Activated B cell treated with CpG ODN at 0.5 μM for 24 hours (primary cell): ENCODE results near the gene DNAAF8. TPM values are rescaled to one million over a fixed set of nuclear protein-coding genes. Genes with fewer than 3 reads are reported as not detected.
A peak's percentile ranks its signal among the peaks of the same experiment; 100 is the strongest.

ENCODE experiments used
- ATAC-seq: fragments of 200-7000 bp; cut with Tn5 transposase; one replicate; pipeline ENCODE4 v1.10.0; 2021; ENCODE audit warnings: low read depth, mild to moderate bottlenecking, moderate library complexity
- CTCF ChIA-PET: fragments of 350-600 bp; sonication (Branson Sonifier 250); formaldehyde crosslinking; loops from one replicate; lab custom pipeline; 2021; ENCODE audit warnings: antibody characterized with exemption; lab: Charles Lee
- POLR2A ChIA-PET: fragments of 350-600 bp; sonication (Branson Sonifier 250); formaldehyde crosslinking; loops from one replicate; lab custom pipeline; 2021; ENCODE audit warnings: antibody characterized with exemption; lab: Charles Lee
- DNase-seq: peaks from one replicate; pipeline ENCODE4 v3.0.0; 2022
- H3K27ac Mint-ChIP-seq: one replicate; pipeline ENCODE4 v1.8.0; 2020; ENCODE audit warnings: mixed read lengths
- H3K27me3 Mint-ChIP-seq: one replicate; pipeline ENCODE4 v1.8.0; 2021; ENCODE audit warnings: mixed read lengths
- H3K36me3 Mint-ChIP-seq: one replicate; pipeline ENCODE4 v1.8.0; 2021; ENCODE audit warnings: low read depth, mixed read lengths
- H3K4me1 Mint-ChIP-seq: one replicate; pipeline ENCODE4 v1.8.0; 2021; ENCODE audit warnings: mixed read lengths
- H3K4me3 Mint-ChIP-seq: one replicate; pipeline ENCODE4 v1.8.0; 2020; ENCODE audit warnings: mild to moderate bottlenecking, mixed read lengths
- H3K9me3 Mint-ChIP-seq: one replicate; pipeline ENCODE4 v1.8.0; 2020; ENCODE audit warnings: mixed read lengths
- intact Hi-C: fragments of 100-400 bp; cut with micrococcal nuclease; formaldehyde crosslinking; loops from one replicate; pipeline ENCODE4 v1.15.1; 2024
- total RNA-seq: library from RNA; stranded (reverse); gene quantifications from 2 replicates; pipeline ENCODE4 v1.2.3, GENCODE V29; 2022
- TF ChIP-seq, protein P1 (sequence below): fragments of 200-600 bp; IDR thresholded peaks from one replicate; pipeline ENCODE4 v1.8.0; 2022; ENCODE audit warnings: antibody characterized with exemption, mild to moderate bottlenecking

DNAAF8 gene
- total RNA-seq, 1 donor from 2014 or later, result 0.31 TPM

DNA sequence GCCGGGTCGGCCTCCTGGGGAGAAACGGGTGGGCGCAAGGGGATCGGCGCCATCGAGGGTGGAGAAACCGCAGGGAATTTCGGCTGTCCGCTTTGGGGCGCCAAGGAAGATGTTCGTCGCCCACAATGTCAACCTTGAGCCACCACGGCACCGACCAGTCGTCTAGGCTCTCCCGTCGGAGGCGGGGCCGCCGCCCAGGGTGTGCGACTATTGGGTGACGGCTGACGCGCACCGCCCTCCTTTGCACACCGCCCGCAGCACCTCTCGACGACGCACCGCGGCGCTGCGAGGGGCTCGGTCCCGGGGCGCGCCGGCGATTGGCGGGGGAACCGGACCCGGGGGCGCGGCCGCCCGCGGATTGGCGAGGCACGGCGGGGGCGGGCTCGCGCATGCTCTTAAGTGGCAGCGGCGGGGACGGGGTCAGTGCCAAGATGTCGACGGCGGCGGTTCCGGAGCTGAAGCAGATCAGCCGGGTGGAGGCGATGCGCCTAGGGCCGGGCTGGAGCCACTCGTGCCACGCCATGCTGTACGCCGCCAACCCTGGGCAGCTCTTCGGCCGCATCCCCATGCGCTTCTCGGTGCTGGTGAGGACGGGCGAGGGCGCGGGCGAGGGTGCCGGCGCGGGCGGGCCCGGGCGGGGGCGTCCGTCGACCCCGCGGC, 40.9 kb upstream of the DNAAF8 start, which contains the start of gene NUDT16L1:
Gene NUDT16L1, plus strand, starts transcription at position 267 of the 660 bp plus-strand sequence. Its CDS starts 165 bp downstream, at position 432.
- no peaks in the 10 kb centered on the region for H3K9me3 Mint-ChIP-seq
- ChIA-PET CTCF (interaction anchor here (1.0 kb wide), 2 partner anchors 77 to 108 kb away, joined by 3 read pairs; no protein-coding TSS in a partner anchor), POLR2A (interaction anchor here (0.6 to 2.2 kb wide), 7 partner anchors 41 to 189 kb away, joined by 3 to 27 read pairs (median 5); partner anchors contain the start of genes ANKS3, DNAAF8 and ROGDI)
- no peaks in the 10 kb centered on the region for H3K27me3 Mint-ChIP-seq
- H3K27ac Mint-ChIP-seq, result peak within 1 kb of the TSS; percentile 69
- H3K4me3 Mint-ChIP-seq, result peak within 1 kb of the TSS; percentile 85
- peak; percentile 96 for ATAC-seq
- DNase-seq, result peak; percentile 98
- H3K36me3 Mint-ChIP-seq, result peaks cover 22% of the 10 kb centered on the region
- TF ChIP-seq, protein P1, sequence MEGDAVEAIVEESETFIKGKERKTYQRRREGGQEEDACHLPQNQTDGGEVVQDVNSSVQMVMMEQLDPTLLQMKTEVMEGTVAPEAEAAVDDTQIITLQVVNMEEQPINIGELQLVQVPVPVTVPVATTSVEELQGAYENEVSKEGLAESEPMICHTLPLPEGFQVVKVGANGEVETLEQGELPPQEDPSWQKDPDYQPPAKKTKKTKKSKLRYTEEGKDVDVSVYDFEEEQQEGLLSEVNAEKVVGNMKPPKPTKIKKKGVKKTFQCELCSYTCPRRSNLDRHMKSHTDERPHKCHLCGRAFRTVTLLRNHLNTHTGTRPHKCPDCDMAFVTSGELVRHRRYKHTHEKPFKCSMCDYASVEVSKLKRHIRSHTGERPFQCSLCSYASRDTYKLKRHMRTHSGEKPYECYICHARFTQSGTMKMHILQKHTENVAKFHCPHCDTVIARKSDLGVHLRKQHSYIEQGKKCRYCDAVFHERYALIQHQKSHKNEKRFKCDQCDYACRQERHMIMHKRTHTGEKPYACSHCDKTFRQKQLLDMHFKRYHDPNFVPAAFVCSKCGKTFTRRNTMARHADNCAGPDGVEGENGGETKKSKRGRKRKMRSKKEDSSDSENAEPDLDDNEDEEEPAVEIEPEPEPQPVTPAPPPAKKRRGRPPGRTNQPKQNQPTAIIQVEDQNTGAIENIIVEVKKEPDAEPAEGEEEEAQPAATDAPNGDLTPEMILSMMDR, result no peak
- intact Hi-C loops, result loop anchor here (1.0 to 5.0 kb wide), 9 partner anchors 41 to 422 kb away; partner anchors contain the start of genes ANKS3, CORO7, DNAAF8 and EEF2KMT
- H3K4me1 Mint-ChIP-seq, result peaks cover 9% of the 10 kb centered on the region

DNA sequence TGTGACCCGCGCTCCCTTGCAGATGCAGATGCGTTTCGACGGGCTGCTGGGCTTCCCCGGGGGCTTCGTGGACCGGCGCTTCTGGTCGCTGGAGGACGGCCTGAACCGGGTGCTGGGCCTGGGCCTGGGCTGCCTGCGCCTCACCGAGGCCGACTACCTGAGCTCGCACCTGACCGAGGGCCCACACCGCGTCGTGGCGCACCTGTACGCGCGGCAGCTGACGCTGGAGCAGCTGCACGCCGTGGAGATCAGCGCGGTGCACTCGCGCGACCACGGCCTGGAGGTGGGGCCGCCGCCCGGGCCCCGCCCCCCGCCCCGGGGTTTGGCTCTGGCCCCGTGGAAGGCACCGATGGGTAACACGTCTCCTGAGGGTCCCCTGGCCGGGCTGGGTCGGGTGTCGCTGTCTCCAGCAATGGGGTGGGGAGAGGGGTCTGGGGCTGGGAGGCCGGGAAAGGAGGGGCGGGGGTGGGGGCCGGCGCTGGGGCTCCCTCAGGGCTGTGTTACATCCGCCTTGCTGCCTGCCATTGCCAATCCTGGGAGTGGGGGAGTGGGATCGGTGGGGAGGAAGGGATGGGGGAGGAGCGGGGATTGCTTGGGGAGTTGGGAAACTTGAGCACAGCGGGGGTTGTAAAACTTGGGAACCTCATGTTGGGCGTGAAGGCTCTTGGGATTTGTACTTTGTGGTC, 40.2 kb upstream of the DNAAF8 start:
- no peaks in the 10 kb centered on the region for H3K27me3 Mint-ChIP-seq
- H3K36me3 Mint-ChIP-seq, result peaks cover 24% of the 10 kb centered on the region
- no peaks in the 10 kb centered on the region for H3K9me3 Mint-ChIP-seq
- peak overlapping the region; percentile 76 for H3K4me3 Mint-ChIP-seq
- intact Hi-C loops, result loop anchor here (1.0 to 5.0 kb wide), 9 partner anchors 40 to 423 kb away; partner anchors contain the start of genes ANKS3, CORO7, DNAAF8 and EEF2KMT
- TF ChIP-seq, protein P1, result no peak
- POLR2A ChIA-PET, result interaction anchor here (0.6 to 2.2 kb wide), 6 partner anchors 40 to 190 kb away, joined by 3 to 27 read pairs (median 6); partner anchors contain the start of genes ANKS3, DNAAF8 and ROGDI
- DNase-seq (peak; percentile 38), ATAC-seq (peak; percentile 14)
- peaks cover 9% of the 10 kb centered on the region for H3K4me1 Mint-ChIP-seq
- CTCF ChIA-PET, result interaction anchor here (1.0 kb wide), 2 partner anchors 78 to 108 kb away, joined by 3 read pairs; no protein-coding TSS in a partner anchor
- H3K27ac Mint-ChIP-seq, result peak overlapping the region; percentile 46

DNA sequence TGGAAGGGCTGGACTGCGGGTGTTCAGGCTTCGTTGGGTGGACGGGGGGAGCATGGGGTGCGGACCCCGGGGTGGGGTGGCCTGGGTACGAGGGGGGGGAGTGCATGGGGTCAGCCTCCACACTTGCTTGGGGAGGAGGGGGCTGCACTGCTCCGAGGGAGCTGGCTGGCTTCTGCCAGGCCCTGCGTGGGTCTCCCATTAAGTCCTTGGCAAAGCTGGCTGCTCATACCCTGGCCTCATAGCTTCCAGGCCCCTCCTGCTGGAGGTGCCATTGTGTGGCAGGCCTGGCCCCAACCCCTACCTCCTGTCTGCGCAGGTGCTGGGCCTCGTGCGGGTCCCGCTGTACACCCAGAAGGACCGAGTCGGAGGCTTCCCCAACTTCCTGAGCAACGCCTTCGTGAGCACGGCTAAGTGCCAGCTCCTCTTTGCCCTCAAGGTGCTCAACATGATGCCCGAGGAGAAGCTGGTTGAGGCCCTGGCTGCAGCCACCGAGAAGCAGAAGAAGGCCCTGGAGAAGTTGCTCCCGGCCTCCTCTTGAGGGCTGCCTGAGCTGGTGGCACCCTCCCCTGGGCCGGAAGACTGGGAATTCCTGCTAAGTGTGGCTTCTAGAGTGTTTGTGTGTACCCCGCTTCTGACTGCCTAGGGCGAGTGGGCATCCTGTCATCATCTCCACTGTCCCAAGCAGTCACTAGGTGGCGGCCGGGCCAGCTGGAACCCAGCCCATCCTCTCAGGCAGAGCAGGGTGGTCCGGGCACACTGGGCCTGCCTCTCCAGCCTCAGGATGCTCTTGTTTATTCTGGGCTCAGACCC, 39.5 kb upstream of the DNAAF8 start:
- ChIA-PET CTCF (interaction anchor here (1.9 kb wide), 1 partner anchor 39 kb away, joined by 5 read pairs; the partner anchor contains the start of genes ANKS3 and DNAAF8), POLR2A (interaction anchor here (0.5 to 1.5 kb wide), 6 partner anchors 40 to 1116 kb away, joined by 3 to 9 read pairs (median 4); partner anchors contain the start of genes ANKS3, DNAAF8, MGRN1 and ROGDI)
- DNase-seq, result no peak
- Mint-ChIP-seq H3K27me3 (no peaks in the 10 kb centered on the region), H3K27ac (peak overlapping the region; percentile 46), H3K9me3 (no peaks in the 10 kb centered on the region), H3K36me3 (peaks cover 31% of the 10 kb centered on the region), H3K4me3 (peak overlapping the region; percentile 76), H3K4me1 (peaks cover 9% of the 10 kb centered on the region)
- TF ChIP-seq, protein P1, result no peak
- no peak for ATAC-seq
- intact Hi-C loops, result loop anchor here (5.0 kb wide), 1 partner anchor 278 kb away; the partner anchor contains the start of gene CORO7

DNA sequence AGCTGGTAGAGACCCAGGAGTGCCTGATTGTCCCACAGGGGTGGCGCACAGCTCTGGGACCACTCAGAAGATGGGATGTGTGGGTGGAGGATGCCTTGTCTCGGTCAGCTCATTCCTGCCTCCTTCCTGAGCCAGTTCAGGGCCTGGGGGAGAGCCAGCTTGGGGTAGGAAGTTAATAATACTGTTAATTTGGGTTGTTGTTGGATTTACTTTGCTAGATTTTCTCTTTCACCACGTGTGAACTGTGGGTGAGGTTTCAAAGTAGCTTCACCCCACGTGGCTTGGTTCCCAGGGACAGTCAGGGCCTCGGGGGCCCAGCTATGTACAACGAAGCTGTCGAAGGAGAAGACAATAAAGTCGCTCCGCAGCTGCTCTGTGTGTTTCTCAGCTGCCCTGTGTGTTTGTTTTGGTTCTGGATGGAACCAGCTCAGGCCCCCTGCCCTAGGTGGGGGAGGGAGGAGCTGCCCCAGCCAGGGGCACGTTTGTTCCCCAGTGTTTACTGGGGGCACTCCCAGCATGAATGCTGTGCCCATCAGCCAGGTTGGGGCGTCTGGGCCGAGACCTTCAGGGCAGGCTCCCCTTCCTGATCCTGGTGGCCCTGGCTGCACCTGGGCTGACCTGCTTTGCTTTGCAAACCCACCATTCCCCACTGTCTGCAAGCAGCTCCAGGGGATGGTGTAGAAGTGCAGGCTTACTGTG, 38.7 kb upstream of the DNAAF8 start:
- ATAC-seq, result no peak
- H3K9me3 Mint-ChIP-seq, result no peaks in the 10 kb centered on the region
- TF ChIP-seq, protein P1, result no peak
- H3K27me3 Mint-ChIP-seq, result no peaks in the 10 kb centered on the region
- intact Hi-C loops, result no loop called here
- ChIA-PET POLR2A (interaction anchor here (1.0 to 1.5 kb wide), 3 partner anchors 39 to 80 kb away, joined by 3 to 5 read pairs (median 4); partner anchors contain the start of genes ANKS3, DNAAF8 and MGRN1), CTCF (interaction anchor here (1.9 kb wide), 1 partner anchor 38 kb away, joined by 5 read pairs; the partner anchor contains the start of genes ANKS3 and DNAAF8)
- H3K4me3 Mint-ChIP-seq, result peak overlapping the region; percentile 60
- no peak for DNase-seq
- no peak overlapping the region for H3K27ac Mint-ChIP-seq
- peaks cover 34% of the 10 kb centered on the region for H3K36me3 Mint-ChIP-seq
- H3K4me1 Mint-ChIP-seq, result peaks cover 9% of the 10 kb centered on the region
